Measurements from ENCODE around the gene HNRNPA3. TPM values are rescaled to one million over a fixed set of nuclear protein-coding genes. Genes with fewer than 3 reads are reported as not detected.

The HNRNPA3 gene
- total and polyA plus RNA-seq, 2 of the 13 experiments (the other 11 are each of a cell fraction or from before 2014, with no cell fraction given) = 73.3 to 97.7 TPM

DNA sequence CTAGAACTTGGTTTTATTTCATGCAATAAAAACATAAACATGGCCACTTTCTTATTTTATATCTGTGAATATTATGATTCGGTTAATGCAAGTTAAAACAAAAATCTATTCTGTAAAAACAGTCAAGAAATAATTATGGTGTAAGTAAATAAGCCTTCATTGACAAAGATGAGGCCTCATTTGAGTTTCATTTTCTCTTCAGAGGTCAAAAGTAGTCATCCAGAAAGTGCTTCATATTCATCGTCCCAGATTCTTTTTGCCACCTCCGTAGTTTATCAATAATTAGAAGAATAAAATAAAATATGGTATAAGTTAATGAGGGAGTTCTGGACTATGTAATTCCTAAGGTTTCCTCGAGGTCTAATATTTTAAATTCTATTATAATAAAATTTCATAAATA, 19.4 kb upstream of the HNRNPA3 start:
- no peak overlapping the region for H2AFZ ChIP-seq (ENCODE audit: low read length)
- no TSS peak for BruUV-seq (replicated peaks)
- WGBS (ENCODE audit: low lambda C conversion rate) = 74% methylated on average over 4 of the region's 4 CpGs
- H4K20me1 ChIP-seq (ENCODE audit: insufficient read depth, low read length) = no peaks in the 10 kb centered on the region
- FAIRE-seq = no peak
- no peak for ATAC-seq
- H3K79me2 ChIP-seq (ENCODE audit: insufficient read depth, low read length) = no peaks in the 10 kb centered on the region
- CTCF ChIA-PET (ENCODE audit: low intra/inter-chr PET ratio, low total read pairs) = no interaction called here
- no peak overlapping the region for H3K4me2 ChIP-seq (ENCODE audit: low read depth, low read length)
- no peaks in the 10 kb centered on the region for H3K36me3 ChIP-seq (replicated peaks in 1 of 2; ENCODE audit: control insufficient read depth in 1 of 2, insufficient read depth in 2 of 2, low read length in 2 of 2)
- no peak overlapping the region for H3K9ac ChIP-seq (ENCODE audit: insufficient read depth, low read depth, low read length)
- intact Hi-C loops (cut with micrococcal nuclease; ENCODE audit: unreplicated experiment) = no loop called here
- TF ChIP-seq, protein P1, sequence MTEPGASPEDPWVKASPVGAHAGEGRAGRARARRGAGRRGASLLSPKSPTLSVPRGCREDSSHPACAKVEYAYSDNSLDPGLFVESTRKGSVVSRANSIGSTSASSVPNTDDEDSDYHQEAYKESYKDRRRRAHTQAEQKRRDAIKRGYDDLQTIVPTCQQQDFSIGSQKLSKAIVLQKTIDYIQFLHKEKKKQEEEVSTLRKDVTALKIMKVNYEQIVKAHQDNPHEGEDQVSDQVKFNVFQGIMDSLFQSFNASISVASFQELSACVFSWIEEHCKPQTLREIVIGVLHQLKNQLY (CRISPR knock-in tag; IDR thresholded peaks at IDR 0.05) = no peak
- TF ChIP-seq TSC22D2 (CRISPR knock-in tag; IDR thresholded peaks at IDR 0.05; ENCODE audit: borderline replicate concordance) (no peak), ZNF879 (CRISPR knock-in tag; IDR thresholded peaks at IDR 0.05) (no peak), U2AF1 (optimal IDR thresholded peaks at IDR 0.05; ENCODE audit: low read depth, low read length) (no peak), HCFC1 (IDR thresholded peaks at IDR 0.05; ENCODE audit: low read depth, low read length) (no peak), ZNF225 (CRISPR knock-in tag; IDR thresholded peaks at IDR 0.05) (no peak), ATF1 (CRISPR knock-in tag; IDR thresholded peaks at IDR 0.05) (no peak), KLF6 (CRISPR knock-in tag; IDR thresholded peaks at IDR 0.05) (no peak)
- TF ChIP-seq, protein P2, sequence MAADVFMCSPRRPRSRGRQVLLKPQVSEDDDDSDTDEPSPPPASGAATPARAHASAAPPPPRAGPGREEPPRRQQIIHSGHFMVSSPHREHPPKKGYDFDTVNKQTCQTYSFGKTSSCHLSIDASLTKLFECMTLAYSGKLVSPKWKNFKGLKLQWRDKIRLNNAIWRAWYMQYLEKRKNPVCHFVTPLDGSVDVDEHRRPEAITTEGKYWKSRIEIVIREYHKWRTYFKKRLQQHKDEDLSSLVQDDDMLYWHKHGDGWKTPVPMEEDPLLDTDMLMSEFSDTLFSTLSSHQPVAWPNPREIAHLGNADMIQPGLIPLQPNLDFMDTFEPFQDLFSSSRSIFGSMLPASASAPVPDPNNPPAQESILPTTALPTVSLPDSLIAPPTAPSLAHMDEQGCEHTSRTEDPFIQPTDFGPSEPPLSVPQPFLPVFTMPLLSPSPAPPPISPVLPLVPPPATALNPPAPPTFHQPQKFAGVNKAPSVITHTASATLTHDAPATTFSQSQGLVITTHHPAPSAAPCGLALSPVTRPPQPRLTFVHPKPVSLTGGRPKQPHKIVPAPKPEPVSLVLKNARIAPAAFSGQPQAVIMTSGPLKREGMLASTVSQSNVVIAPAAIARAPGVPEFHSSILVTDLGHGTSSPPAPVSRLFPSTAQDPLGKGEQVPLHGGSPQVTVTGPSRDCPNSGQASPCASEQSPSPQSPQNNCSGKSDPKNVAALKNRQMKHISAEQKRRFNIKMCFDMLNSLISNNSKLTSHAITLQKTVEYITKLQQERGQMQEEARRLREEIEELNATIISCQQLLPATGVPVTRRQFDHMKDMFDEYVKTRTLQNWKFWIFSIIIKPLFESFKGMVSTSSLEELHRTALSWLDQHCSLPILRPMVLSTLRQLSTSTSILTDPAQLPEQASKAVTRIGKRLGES (CRISPR knock-in tag; IDR thresholded peaks at IDR 0.05; ENCODE audit: borderline replicate concordance) = no peak
- TF ChIP-seq, protein P3, sequence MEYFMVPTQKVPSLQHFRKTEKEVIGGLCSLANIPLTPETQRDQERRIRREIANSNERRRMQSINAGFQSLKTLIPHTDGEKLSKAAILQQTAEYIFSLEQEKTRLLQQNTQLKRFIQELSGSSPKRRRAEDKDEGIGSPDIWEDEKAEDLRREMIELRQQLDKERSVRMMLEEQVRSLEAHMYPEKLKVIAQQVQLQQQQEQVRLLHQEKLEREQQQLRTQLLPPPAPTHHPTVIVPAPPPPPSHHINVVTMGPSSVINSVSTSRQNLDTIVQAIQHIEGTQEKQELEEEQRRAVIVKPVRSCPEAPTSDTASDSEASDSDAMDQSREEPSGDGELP (IDR thresholded peaks at IDR 0.05; ENCODE audit: borderline replicate concordance, low read depth) = no peak
- no peaks in the 10 kb centered on the region for H3K27me3 ChIP-seq (ENCODE audit: control insufficient read depth in 1 of 2, insufficient read depth in 2 of 2, low read length in 2 of 2)
- DNase-seq (ENCODE audit: low spot score) = no peak
- no peak overlapping the region for H3K4me3 ChIP-seq (replicated peaks in 1 of 3; ENCODE audit: insufficient read depth in 1 of 3, low read depth in 2 of 3, low read length in 3 of 3)
- H3K4me1 ChIP-seq (ENCODE audit: insufficient read depth, low read length) = peaks cover 16% of the 10 kb centered on the region
- H3K27ac ChIP-seq (ENCODE audit: extremely low read length, insufficient read depth, low read length) = no peak overlapping the region
- POLR2A ChIA-PET = no interaction called here
- no peaks in the 10 kb centered on the region for H3K9me3 ChIP-seq (ENCODE audit: low read length)
- in situ Hi-C loops (cut with HindIII; ENCODE audit: extremely low pct_ligation_motif_present, low pct_unique_long_range_greater_than_20kb) = no loop called here

All from HepG2 (cell line).